OCI-LY3 (cell line): Measurements from ENCODE around the gene ZNF248.

Experiments
- EZH2phosphoT487 ChIP-seq: fragments of 200-600 bp; shearing (Covaris generic); IDR thresholded peaks from 2 replicates; pipeline ENCODE4 v1.6.1; 2018; ENCODE audit warnings: antibody characterized with exemption, mixed run types, low read depth
- TF ChIP-seq, protein P1 (sequence below): fragments of 200-600, 300-600 bp; sonication (generic); IDR thresholded peaks from 2 replicates; pipeline ENCODE4 v1.5.1; 2014; ENCODE audit warnings: antibody characterized with exemption, low read length, low read depth

DNA sequence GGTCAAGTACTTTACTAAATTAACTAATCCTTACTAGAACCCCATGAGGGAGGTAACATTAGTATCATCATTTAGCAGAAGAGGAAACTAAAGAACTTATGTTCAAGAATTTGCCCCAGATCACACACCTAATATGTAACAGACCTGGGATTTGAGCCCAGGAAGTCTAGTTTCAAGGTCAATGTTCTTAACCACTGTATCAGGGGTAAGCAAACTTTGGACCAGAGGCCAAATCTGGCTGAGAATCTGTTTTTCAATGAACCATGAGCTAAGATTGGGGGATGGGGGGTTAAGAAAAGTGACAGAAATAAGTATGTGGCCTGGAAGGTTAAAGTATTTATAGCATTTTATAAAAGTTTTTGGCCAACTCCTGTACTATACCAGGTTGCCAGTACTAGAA lies 95.1 kb downstream of the ZNF248 start:
- TF ChIP-seq, protein P1, sequence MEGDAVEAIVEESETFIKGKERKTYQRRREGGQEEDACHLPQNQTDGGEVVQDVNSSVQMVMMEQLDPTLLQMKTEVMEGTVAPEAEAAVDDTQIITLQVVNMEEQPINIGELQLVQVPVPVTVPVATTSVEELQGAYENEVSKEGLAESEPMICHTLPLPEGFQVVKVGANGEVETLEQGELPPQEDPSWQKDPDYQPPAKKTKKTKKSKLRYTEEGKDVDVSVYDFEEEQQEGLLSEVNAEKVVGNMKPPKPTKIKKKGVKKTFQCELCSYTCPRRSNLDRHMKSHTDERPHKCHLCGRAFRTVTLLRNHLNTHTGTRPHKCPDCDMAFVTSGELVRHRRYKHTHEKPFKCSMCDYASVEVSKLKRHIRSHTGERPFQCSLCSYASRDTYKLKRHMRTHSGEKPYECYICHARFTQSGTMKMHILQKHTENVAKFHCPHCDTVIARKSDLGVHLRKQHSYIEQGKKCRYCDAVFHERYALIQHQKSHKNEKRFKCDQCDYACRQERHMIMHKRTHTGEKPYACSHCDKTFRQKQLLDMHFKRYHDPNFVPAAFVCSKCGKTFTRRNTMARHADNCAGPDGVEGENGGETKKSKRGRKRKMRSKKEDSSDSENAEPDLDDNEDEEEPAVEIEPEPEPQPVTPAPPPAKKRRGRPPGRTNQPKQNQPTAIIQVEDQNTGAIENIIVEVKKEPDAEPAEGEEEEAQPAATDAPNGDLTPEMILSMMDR: no peak
- TF ChIP-seq EZH2phosphoT487: no peak
